ENCODE measurements around the gene MAPT.
"Not testable (repeated sequence)": the region's sequence is repeated elsewhere in the genome, so short reads cannot be mapped to it uniquely, and the experiment has no call there.

GRCh38 chr17:46023366-46023765 lies 129.0 kb downstream of the MAPT start:
- TF ChIP-seq CTCF (conservative IDR thresholded peaks at IDR 0.05; ENCODE audit: low read depth, low read length); EZH2phosphoT487 (IDR thresholded peaks at IDR 0.05; ENCODE audit: borderline replicate concordance, low read length); EZH2 (IDR thresholded peaks at IDR 0.05; ENCODE audit: low read length, unreplicated experiment): not testable (repeated sequence)

Measured in PC-3 (cell line).